GM12878 (cell line): ENCODE results near the gene GABRR3. TPM values are rescaled to one million over a fixed set of nuclear protein-coding genes. Genes with fewer than 3 reads are reported as not detected.

ENCODE experiments used
- ATAC-seq: fragments of 200-7000 bp; cut with Tn5 transposase; 3 replicates; pipeline ENCODE4 v1.9.1; 2020; ENCODE audit warnings: mild to moderate bottlenecking, moderate library complexity
- BruUV-seq: library from RNA; stranded (reverse); fragments of 400-500 nt; replicated peaks from 2 replicates; lab custom pipeline; 2021; lab: Mats Ljungman, UMichigan
- CTCF ChIA-PET: fragments of 300-600 bp; sonication (Branson Sonifier 250); formaldehyde crosslinking; extraction: SDS; loops from one replicate; lab custom pipeline; 2021; ENCODE audit warnings: inconsistent platforms; lab: Yijun Ruan, JAX
- POLR2A ChIA-PET: fragments of 350-600 bp; formaldehyde crosslinking; extraction: SDS; loops from one replicate; lab custom pipeline; 2021; ENCODE audit warnings: inconsistent platforms; lab: Charles Lee
- RAD21 ChIA-PET: fragments of 300-600 bp; sonication (Branson Sonifier 250); formaldehyde crosslinking; loops from one replicate; lab custom pipeline; 2023; ENCODE audit warnings: antibody characterized with exemption; ENCODE audit not compliant: unreplicated experiment; lab: Charles Lee
- SMC1A ChIA-PET: fragments of 300-600 bp; sonication (Branson Sonifier 250); formaldehyde crosslinking; loops from one replicate; lab custom pipeline; 2023; ENCODE audit not compliant: unreplicated experiment, uncharacterized antibody; lab: Charles Lee
- DNase-seq: peaks from one replicate; pipeline ENCODE4 v3.0.0-alpha.2; 2011; ENCODE audit warnings: low read depth, low spot score
- FAIRE-seq: peaks from 3 replicates; lab custom pipeline; 2011; peaks lifted over from hg19 to GRCh38; lab: Jason Lieb, UNC
- H2AFZ ChIP-seq: 2 replicates; pipeline ENCODE4 v1.6.0; 2011; ENCODE audit warnings: low read depth, low read length, control low read depth; ENCODE audit not compliant: control insufficient read depth
- H3K27ac ChIP-seq: 2 replicates; pipeline ENCODE4 v1.5.1; 2011; ENCODE audit warnings: control low read depth; ENCODE audit not compliant: control insufficient read depth, insufficient read depth
- H3K27me3 ChIP-seq, 2 experiments: replicated peaks in 1 of 2; 2 replicates each; pipeline versions ENCODE4 v1.6.0 to v1.6.1; 2011; ENCODE audit warnings: low read length in 1 of 2; ENCODE audit not compliant: control insufficient read depth in 2 of 2, insufficient read depth in 2 of 2
- H3K36me3 ChIP-seq, 2 experiments: 2 replicates each; pipeline ENCODE4 v1.5.1; 2011; ENCODE audit warnings: low read length in 1 of 2; ENCODE audit not compliant: control insufficient read depth in 2 of 2, insufficient read depth in 2 of 2
- H3K4me1 ChIP-seq: 2 replicates; pipeline ENCODE4 v1.6.1; 2011; ENCODE audit warnings: mild to moderate bottlenecking, low read length, moderate library complexity, mixed read lengths; ENCODE audit not compliant: control insufficient read depth, insufficient read depth
- H3K4me2 ChIP-seq: 2 replicates; pipeline ENCODE4 v1.6.0; 2011; ENCODE audit warnings: control low read depth; ENCODE audit not compliant: control insufficient read depth, insufficient read depth
- H3K4me3 ChIP-seq: fragments of 200-600 bp; sonication (generic); 2 replicates; pipeline ENCODE4 v1.5.1; 2016
- H3K79me2 ChIP-seq: 2 replicates; pipeline ENCODE4 v1.6.0; 2011; ENCODE audit warnings: low read length; ENCODE audit not compliant: control insufficient read depth, insufficient read depth
- H3K9ac ChIP-seq: 2 replicates; pipeline ENCODE4 v1.8.0; 2011; ENCODE audit warnings: low read length, control low read depth, mixed read lengths; ENCODE audit not compliant: control insufficient read depth, insufficient read depth
- H3K9me3 ChIP-seq: replicated peaks from 3 replicates; pipeline ENCODE4 v1.5.1; 2011; ENCODE audit warnings: mild to moderate bottlenecking, low read length; ENCODE audit not compliant: control insufficient read depth, insufficient read depth
- H4K20me1 ChIP-seq: 2 replicates; pipeline ENCODE4 v1.6.0; 2011; ENCODE audit not compliant: control insufficient read depth, insufficient read depth
- BMI1 ChIP-seq: fragments of 450-650 bp; IDR thresholded peaks from 2 replicates; pipeline ENCODE4 v1.6.1; 2016; ENCODE audit warnings: mild to moderate bottlenecking, moderate library complexity, borderline replicate concordance
- EGR1 ChIP-seq, 2 experiments: IDR thresholded peaks; 1 replicate in 1 of 2; 2 replicates in 1 of 2; pipeline ENCODE4 v1.6.1; 2011 to 2012; ENCODE audit warnings: low read depth in 2 of 2, low read length in 2 of 2, borderline replicate concordance in 1 of 2, mild to moderate bottlenecking in 1 of 2, moderate library complexity in 1 of 2
- MEF2B ChIP-seq: fragments of 450-650 bp; IDR thresholded peaks from 2 replicates; pipeline ENCODE4 v1.6.1; 2018; ENCODE audit warnings: mild to moderate bottlenecking, moderate library complexity; ENCODE audit not compliant: partially characterized antibody, poor library complexity, severe bottlenecking
- MXI1 ChIP-seq: fragments of 150-350 bp; IDR thresholded peaks from 2 replicates; pipeline ENCODE4 v1.6.1; 2011; ENCODE audit warnings: low read depth, mild to moderate bottlenecking, inconsistent platforms, low read length, improper control_type of control experiment
- SMAD1 ChIP-seq: fragments of 450-650 bp; IDR thresholded peaks from 2 replicates; pipeline ENCODE4 v1.6.1; 2018; ENCODE audit warnings: mild to moderate bottlenecking, low read depth; ENCODE audit not compliant: partially characterized antibody
- ZNF384 ChIP-seq: IDR thresholded peaks from 2 replicates; pipeline ENCODE4 v1.6.1; 2012; ENCODE audit warnings: low read depth, mild to moderate bottlenecking, low read length, improper control_type of control experiment, borderline replicate concordance
- WGBS: methylation state at CpG from one replicate; pipeline ENCODE4 v1.1.6; 2016; ENCODE audit warnings: low lambda C conversion rate; ENCODE audit not compliant: insufficient replicate concordance, insufficient coverage; ENCODE audit errors: missing lambda C conversion rate; 5-methylcytosine and 5-hydroxymethylcytosine counted together
- in situ Hi-C: fragments of 300-500 bp; cut with MboI; formaldehyde crosslinking; loops from 9 replicates; pipeline ENCODE4 v1.14.3; 2018; ENCODE audit warnings: mixed read lengths
- intact Hi-C: fragments of 100-400 bp; cut with micrococcal nuclease; formaldehyde crosslinking; loops from one replicate; pipeline ENCODE4 v1.14.2; 2022; ENCODE audit not compliant: unreplicated experiment
- polyA plus RNA-seq, 11 experiments: library from polyadenylated mRNA; depleted of rRNA in 4 of 11; unstranded in 6 of 11; stranded (reverse) in 5 of 11; fragments of >200 nt; fragmentation: Nextera tagmentation in 4 of 11; fragmentation: Illumina TruSeq in 1 of 11; extraction: Ambion mirVana in 4 of 11; extraction: Trizol in 1 of 11; gene quantifications; 1 replicate in 1 of 11; 2 replicates in 10 of 11; pipeline versions ENCODE4 v1.2.1 to v1.2.3, GENCODE V29; 2011 to 2016; ENCODE audit warnings: inconsistent platforms in 2 of 11, missing spikeins in 2 of 11, low read depth in 1 of 11
- total RNA-seq, 4 experiments: library from RNA; depleted of rRNA in 3 of 4; stranded (reverse); fragments of >200 nt in 3 of 4; fragmentation: Illumina TruSeq in 1 of 4; extraction: Trizol in 1 of 4; gene quantifications; 2 replicates each; pipeline versions ENCODE4 v1.2.1 to v1.2.3, GENCODE V29; 2013 to 2021
- TF ChIP-seq, protein P1 (sequence below): fragments of 450-650 bp; IDR thresholded peaks from 2 replicates; pipeline ENCODE4 v1.6.1; 2017; ENCODE audit warnings: mild to moderate bottlenecking, low read depth, inconsistent platforms; ENCODE audit not compliant: poor library complexity, severe bottlenecking
- TF ChIP-seq, protein P2 (sequence below): IDR thresholded peaks from 2 replicates; pipeline ENCODE4 v1.6.1; 2011; ENCODE audit warnings: borderline replicate concordance, low read depth, mild to moderate bottlenecking, moderate library complexity, low read length; ENCODE audit not compliant: insufficient read depth, poor library complexity, severe bottlenecking
- TF ChIP-seq, protein P3 (sequence below): fragments of 450-650 bp; IDR thresholded peaks from 2 replicates; pipeline ENCODE4 v1.6.1; 2017; ENCODE audit warnings: mild to moderate bottlenecking, moderate library complexity

GABRR3 gene
- total and polyA plus RNA-seq, 10 of the 15 experiments (the other 5 are each of a cell fraction or from before 2014, with no cell fraction given): not detected

DNA sequence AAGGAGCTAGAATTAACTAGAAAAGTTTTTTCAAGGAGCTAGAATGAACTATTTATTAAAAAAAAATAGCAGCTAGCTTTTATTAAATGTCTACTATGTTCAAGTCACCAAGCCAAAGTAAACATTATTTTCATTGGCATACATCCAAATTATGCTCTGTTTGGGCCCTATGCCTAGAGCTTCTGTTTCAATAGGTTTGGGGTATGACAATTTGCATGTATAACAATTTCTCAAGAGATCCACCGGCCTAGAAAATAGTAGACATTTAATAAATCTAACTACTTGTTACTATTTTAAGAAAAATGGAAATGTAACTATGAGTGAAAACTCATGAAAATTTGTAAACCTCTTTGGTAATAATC is 8.0 kb downstream of the GABRR3 start (continued):
- TF ChIP-seq, protein P1, sequence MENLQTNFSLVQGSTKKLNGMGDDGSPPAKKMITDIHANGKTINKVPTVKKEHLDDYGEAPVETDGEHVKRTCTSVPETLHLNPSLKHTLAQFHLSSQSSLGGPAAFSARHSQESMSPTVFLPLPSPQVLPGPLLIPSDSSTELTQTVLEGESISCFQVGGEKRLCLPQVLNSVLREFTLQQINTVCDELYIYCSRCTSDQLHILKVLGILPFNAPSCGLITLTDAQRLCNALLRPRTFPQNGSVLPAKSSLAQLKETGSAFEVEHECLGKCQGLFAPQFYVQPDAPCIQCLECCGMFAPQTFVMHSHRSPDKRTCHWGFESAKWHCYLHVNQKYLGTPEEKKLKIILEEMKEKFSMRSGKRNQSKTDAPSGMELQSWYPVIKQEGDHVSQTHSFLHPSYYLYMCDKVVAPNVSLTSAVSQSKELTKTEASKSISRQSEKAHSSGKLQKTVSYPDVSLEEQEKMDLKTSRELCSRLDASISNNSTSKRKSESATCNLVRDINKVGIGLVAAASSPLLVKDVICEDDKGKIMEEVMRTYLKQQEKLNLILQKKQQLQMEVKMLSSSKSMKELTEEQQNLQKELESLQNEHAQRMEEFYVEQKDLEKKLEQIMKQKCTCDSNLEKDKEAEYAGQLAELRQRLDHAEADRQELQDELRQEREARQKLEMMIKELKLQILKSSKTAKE: no peak
- no peak for TF ChIP-seq EGR1 (IDR thresholded peaks at IDR 0.05; ENCODE audit: borderline replicate concordance in 1 of 2, low read depth in 2 of 2, low read length in 2 of 2)

DNA sequence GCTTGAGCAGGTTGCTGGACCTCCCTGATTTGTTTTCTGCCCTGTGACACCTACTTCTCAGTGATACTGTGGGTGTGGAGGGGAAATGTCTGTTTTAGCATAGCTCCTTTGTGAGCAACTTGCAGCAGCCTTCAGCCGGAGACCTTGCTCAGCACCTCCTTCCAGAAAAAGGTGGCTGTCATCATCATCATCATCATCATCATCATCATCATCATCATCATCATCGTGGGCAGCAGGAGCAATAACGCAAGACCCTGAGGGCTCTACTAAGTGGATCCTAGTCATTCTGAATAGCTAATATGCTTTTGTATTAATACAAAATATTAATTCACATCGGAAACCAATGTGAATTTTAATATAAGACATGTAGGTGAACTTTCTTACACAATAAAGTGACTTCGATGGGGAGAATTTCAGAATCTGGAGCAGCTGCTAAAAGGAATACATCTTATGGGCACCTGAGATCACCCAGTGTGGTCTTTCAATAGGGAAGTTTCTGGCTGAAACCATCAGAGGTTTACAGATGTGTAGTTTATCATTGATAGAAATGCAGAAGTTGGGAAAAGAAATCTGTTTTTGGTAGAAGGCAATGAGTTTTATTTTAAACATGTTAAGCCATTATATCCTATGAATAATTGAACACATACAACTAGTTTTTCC is 8.6 kb downstream of the GABRR3 start:
- BruUV-seq: no TSS peak
- Histone ChIP-seq H3K4me2 (no peak overlapping the region), H3K27ac (no peak overlapping the region), H3K9me3 (no peaks in the 10 kb centered on the region), H3K4me3 (no peak overlapping the region), H3K4me1 (peaks cover 2% of the 10 kb centered on the region; the same call in 1 of the 2 replicates), H3K9ac (no peak overlapping the region), H3K36me3 (no peaks in the 10 kb centered on the region), H2AFZ (no peak overlapping the region), H4K20me1 (no peaks in the 10 kb centered on the region), H3K27me3 (no peaks in the 10 kb centered on the region), H3K79me2 (no peaks in the 10 kb centered on the region)
- SMC1A ChIA-PET: interaction anchor here (0.8 to 1.8 kb wide), 8 partner anchors 10 to 311 kb away, joined by 3 to 6 read pairs (median 3); no protein-coding TSS in a partner anchor
- in situ Hi-C loops: no loop called here
- DNase-seq (no peak), ATAC-seq (peak; percentile 56; the same call in 2 of the 3 replicates), FAIRE-seq (no peak)
- CTCF ChIA-PET: interaction anchor here (0.9 to 3.8 kb wide), 12 partner anchors 11 to 307 kb away, joined by 3 to 23 read pairs (median 3); no protein-coding TSS in a partner anchor
- POLR2A ChIA-PET: no interaction called here
- intact Hi-C loops: no loop called here
- RAD21 ChIA-PET: interaction anchor here (0.6 to 1.1 kb wide), 3 partner anchors 55 to 318 kb away, joined by 3 read pairs; partner anchors contain the start of gene RIOX2
- WGBS: 60% methylated on average over 5 of the region's 5 CpGs
- TF ChIP-seq, protein P2, sequence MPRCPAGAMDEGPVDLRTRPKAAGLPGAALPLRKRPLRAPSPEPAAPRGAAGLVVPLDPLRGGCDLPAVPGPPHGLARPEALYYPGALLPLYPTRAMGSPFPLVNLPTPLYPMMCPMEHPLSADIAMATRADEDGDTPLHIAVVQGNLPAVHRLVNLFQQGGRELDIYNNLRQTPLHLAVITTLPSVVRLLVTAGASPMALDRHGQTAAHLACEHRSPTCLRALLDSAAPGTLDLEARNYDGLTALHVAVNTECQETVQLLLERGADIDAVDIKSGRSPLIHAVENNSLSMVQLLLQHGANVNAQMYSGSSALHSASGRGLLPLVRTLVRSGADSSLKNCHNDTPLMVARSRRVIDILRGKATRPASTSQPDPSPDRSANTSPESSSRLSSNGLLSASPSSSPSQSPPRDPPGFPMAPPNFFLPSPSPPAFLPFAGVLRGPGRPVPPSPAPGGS: no peak
- TF ChIP-seq MEF2B: no peak
- TF ChIP-seq, protein P3, sequence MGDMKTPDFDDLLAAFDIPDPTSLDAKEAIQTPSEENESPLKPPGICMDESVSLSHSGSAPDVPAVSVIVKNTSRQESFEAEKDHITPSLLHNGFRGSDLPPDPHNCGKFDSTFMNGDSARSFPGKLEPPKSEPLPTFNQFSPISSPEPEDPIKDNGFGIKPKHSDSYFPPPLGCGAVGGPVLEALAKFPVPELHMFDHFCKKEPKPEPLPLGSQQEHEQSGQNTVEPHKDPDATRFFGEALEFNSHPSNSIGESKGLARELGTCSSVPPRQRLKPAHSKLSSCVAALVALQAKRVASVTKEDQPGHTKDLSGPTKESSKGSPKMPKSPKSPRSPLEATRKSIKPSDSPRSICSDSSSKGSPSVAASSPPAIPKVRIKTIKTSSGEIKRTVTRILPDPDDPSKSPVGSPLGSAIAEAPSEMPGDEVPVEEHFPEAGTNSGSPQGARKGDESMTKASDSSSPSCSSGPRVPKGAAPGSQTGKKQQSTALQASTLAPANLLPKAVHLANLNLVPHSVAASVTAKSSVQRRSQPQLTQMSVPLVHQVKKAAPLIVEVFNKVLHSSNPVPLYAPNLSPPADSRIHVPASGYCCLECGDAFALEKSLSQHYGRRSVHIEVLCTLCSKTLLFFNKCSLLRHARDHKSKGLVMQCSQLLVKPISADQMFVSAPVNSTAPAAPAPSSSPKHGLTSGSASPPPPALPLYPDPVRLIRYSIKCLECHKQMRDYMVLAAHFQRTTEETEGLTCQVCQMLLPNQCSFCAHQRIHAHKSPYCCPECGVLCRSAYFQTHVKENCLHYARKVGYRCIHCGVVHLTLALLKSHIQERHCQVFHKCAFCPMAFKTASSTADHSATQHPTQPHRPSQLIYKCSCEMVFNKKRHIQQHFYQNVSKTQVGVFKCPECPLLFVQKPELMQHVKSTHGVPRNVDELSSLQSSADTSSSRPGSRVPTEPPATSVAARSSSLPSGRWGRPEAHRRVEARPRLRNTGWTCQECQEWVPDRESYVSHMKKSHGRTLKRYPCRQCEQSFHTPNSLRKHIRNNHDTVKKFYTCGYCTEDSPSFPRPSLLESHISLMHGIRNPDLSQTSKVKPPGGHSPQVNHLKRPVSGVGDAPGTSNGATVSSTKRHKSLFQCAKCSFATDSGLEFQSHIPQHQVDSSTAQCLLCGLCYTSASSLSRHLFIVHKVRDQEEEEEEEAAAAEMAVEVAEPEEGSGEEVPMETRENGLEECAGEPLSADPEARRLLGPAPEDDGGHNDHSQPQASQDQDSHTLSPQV: no peak
- TF ChIP-seq MXI1: no peak
- no peak for TF ChIP-seq BMI1
- TF ChIP-seq SMAD1: no peak
- TF ChIP-seq, protein P1: no peak
- no peak for TF ChIP-seq ZNF384
